HG02763 (cell line): ENCODE data around the gene CEP55.

ENCODE experiments used
- ATAC-seq: cut with Tn5 transposase; IDR thresholded peaks from one replicate; pipeline ENCODE4 v1.9.1; 2021; ENCODE audit warnings: mild to moderate bottlenecking, moderate library complexity; ENCODE audit not compliant: unreplicated experiment

CEP55 gene

DNA sequence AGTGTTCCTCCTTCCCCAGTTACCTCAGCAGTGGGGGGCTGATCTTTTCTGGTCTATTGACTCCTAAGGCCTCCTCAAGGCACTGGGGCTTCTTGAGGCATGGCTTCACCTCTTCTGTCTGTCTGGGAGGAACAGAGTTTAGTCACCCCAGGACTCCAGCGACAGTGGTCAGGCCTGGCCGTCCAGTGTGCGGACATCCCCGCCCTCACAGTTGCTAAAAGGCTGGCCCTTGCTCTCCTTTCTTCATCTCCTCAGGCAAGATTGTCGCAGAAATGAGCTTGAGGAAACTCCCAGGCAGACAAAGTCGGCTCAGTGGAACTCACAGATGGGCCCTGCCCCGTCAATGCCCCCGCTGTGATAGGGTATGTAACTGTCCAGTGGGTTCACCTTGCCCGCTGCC lies 63.1 kb downstream of the CEP55 start:
- no peak for ATAC-seq

DNA sequence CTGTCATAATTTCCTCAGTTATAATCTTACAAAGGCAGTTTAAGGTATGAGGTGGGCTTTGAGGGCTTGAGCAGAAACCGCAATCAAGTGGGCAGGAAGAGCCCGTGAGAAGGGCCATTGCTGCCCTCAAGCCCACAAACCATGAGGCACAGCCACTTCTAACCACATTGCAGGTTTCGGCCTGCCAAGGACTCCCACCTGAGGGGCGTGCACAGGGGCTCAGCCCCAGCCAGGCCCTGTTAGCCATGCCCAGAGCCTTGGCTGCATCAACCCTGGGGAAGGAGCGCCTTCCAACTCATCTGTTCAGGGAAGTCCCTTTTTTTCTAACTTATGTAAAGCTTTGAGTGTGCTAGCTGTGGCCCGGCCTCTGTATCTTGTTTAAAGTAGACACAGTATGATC lies 64.1 kb downstream of the CEP55 start:
- no peak for ATAC-seq

DNA sequence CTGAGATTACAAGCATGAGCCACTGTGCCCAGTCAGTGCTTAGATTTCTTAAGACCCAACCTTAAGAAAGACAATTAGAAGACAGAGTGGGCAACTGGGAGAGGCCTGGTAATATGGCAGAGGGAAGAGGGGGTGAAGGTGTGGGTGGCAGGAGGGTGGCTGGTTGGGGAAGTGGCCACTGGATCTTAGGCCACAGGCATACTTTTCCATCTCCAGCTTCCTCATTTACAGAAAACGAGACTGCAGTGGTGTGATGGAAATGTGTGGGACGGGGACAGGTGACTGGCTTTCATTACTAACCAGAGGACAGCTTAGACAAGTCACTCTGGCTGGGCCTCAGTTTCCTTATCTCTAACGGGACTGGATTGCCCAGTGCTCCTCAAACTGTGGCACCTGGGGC lies 69.0 kb downstream of the CEP55 start:
- ATAC-seq, result no peak

DNA sequence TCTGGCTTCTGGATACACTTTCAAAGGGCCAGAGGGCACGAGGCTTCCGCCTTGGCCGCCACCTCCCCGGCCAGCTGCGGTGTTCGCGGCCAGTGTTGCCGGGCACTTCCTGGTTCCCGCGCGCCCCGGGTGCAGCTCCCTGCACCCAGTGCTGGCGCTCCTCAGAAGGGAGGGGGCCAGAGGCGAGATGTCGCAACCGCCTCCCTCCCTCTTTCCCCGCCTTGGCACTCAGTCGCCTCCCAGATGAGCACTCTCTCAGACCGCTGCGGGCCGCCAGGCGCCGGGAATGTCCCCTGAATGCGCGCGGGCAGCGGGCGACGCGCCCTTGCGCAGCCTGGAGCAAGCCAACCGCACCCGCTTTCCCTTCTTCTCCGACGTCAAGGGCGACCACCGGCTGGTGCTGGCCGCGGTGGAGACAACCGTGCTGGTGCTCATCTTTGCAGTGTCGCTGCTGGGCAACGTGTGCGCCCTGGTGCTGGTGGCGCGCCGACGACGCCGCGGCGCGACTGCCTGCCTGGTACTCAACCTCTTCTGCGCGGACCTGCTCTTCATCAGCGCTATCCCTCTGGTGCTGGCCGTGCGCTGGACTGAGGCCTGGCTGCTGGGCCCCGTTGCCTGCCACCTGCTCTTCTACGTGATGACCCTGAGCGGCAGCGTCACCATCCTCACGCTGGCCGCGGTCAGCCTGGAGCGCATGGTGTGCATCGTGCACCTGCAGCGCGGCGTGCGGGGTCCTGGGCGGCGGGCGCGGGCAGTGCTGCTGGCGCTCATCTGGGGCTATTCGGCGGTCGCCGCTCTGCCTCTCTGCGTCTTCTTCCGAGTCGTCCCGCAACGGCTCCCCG lies 70.2 kb downstream of the CEP55 start, which contains the start of gene FFAR4:
Gene FFAR4, plus strand, starts transcription at position 231 of the 842 bp plus-strand sequence. Its CDS starts 56 bp downstream, at position 287.
- ATAC-seq, result no peak

DNA sequence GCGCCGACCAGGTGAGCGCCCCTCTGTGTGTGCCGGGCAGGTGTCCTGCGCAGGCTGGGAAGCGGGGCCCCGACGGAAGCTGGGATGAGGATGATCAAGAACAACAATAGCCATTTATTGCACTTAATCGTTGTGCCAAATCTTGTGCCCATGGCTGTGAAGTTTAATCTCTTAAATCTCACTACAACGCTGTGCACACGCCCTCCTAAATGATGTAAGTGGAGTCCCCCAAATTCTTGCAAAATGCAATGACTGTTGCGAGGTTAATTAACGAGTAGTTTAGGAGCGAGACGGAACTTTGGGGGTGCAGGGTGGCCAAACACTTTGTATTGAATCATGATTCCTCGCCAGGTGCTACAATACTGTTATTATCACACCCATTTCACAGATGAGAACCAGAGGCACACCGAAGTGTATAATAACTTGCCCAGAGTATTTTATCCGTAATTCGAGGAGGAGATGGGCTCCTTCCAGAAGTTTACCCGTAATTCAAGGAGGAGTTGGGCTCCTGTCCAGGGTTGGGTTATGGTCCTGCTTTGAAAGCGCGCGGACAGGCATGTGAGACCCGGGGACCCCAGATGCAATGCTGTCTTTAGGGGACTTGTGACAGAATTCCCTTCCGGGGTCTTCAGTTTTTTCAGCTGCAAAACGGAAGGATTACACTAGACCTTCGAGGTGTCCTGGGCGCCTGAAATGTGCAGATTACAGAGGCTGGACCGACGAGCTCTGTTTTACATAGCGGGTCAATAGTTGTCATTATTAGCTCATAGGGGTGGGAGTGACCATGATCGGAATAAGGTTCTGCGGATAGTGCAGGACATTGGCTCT lies 71.1 kb downstream of the CEP55 start:
- ATAC-seq, result no peak

DNA sequence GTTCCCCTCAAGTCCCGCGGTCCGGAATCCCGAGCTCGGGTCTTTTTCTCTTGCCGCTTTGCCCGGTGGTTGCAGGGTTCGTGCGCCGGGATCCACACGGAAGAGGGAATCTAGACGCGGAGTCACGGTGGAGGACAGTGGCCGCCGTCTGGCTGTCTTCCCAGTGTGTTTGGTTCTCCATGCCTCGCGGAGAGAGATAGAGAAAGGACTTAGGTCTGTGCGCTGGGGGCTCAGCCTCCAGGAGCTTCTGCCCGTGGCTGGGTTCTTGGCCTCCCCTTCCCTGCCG lies 71.6 kb downstream of the CEP55 start:
- ATAC-seq, result no peak

DNA sequence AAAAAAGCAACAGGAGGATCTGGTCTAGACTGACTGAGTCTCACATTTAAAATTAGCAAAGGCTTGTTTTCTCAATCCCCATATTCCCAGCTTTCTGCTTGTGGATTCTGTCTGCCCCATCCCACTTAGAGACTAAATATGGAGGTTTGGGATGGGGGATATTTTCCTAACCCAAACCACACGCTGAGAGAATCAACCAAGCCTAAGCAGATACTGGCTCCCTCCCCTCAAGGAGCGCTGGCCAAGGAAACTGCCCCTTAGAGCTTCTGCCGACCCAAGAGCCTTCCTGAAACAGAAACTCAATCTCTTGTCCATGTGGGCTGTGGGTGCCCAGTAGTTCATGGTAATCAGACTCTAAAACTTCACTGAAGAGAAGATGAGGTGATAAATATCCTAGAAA lies 74.0 kb downstream of the CEP55 start:
- ATAC-seq, result no peak

DNA sequence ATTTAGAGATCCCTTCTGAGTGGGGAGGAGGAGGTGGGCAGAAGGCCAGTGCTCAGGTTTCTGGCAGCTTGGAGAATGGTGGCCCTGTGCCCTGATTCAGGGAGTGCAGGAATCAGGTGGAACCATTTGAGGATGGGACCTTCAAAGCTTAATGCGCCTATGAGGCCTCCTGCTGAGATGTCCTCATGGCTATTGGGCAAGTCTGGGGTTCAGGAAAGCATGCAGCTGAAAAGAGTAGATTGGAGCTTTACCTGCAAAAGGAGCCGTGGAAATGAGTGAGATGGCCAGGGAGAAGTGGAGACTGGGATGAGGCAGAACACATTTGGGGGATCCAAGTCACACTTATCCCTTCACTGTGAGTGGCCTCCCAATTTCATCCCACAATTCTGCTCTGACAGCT lies 76.2 kb downstream of the CEP55 start:
- ATAC-seq, result no peak

DNA sequence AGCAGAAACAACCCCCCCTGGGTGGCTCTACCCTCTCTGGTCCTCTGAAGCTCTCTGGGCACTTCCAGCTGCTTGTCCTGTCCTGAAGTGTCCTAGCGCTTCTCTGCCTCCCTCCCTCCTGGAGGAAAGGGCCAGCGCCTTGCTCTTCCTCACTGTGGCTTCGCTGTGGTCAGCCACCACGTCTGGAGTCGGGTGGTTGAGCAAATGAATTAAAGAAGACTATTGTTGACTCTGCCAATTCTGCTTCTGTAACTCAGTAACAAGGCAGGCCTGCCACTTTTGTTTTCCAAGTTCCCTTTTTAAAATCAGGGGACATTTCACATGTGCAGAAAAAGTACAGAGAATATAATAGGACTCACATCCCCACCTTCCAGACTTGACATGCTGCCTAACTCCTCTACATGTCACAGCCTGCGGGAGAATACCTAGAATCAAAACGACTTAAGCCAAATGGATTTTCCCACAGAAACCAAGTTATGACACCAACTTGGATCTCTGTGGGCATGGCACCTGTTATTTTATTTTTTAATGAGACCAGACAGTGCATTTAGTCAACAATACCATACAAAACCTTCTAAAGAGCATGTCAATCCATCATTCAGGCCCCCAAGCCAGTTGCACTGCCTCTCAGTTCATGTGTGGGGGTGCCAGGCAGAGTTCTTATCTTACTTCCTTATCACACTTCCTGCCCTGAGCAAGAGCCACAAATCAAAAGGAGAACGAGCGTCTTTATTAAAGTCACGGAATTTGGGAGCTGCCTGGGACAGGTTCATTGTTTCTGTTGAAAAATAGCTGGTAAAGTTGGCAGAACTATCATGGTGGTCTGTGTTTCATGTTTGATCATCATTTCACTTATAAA lies 76.9 kb downstream of the CEP55 start:
- no peak for ATAC-seq

DNA sequence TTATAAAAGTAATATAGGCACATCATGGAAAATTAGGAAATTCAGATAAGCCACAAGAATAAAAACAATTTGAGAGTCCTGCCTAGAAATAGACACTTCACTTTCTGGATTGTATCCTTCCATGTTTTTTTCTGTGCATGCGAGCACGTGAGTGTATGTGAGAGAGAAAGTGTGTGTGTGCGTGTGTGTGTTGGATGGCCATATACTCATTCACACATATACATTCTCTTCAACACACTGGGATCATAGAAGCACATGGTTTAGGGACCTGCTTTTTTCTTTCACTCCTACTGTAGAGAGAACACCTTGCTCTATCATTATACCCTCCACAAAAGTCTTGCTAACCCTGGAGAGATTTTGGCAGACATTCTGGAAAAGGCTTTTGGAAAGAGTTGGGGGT lies 77.5 kb downstream of the CEP55 start:
- ATAC-seq, result no peak

DNA sequence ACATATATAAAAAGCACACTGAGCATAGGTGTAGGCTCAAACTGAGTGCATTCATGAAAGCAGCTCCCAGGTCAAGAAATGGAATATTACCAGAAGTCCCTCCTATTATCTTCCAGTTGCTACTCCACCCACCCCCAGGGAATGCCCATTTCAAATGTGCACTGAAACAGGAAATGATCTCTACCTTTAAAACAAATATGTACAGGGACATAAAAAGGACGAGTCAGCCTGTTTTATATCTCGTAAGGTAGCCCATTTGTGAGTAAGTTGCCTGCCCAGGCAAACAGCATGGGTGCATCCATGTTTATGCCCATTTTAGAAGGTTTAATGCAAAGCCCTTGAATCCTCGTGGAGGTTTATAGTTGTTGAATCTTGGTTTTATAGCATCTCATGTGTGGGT lies 80.5 kb downstream of the CEP55 start:
- no peak for ATAC-seq

DNA sequence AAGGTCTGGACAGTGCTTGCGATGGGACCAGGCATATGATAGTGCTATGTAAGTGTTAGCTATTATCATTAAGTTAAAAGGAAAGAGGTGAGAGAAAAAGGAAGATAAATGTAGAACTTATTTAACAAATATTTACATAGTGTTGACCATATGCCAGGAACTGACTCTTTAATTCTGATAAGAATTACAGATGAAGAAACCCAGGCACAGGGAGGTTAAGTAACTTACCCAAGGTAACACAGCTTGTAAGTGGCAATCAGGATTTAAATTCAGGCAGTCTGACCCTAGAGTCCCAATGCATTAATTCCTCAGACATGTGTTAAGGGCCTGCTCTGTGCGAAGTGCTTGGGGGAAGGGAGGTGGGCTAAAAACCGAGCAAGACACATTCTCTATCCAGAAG lies 81.2 kb downstream of the CEP55 start:
- no peak for ATAC-seq
